Stimulated activated CD8-positive, alpha-beta memory T cell treated with anti-CD3 and anti-CD28 coated beads, Interleukin-7, amount 100 ng/mL, for 24 hours (primary cell): ENCODE data around the gene WNT9A.

Experiments
- DNase-seq: peaks from one replicate; pipeline ENCODE4 v3.0.0-alpha.2; 2020; ENCODE audit warnings: low read depth

WNT9A gene

GRCh38 chr1:227954163-227954850 is 6.6 kb upstream of the WNT9A start:
- DNase-seq, result no peak

- DNase-seq, result no peak
Observed at GRCh38 chr1:227953022-227953412, 5.3 kb upstream of the WNT9A start.

GRCh38 chr1:227952374-227953021 is 4.8 kb upstream of the WNT9A start:
- DNase-seq, result no peak

GRCh38 chr1:227951624-227952373 is 4.1 kb upstream of the WNT9A start:
- DNase-seq, result no peak

- DNase-seq, result no peak
Observed at GRCh38 chr1:227950735-227951346, 3.1 kb upstream of the WNT9A start.

GRCh38 chr1:227949954-227950734 is 2.4 kb upstream of the WNT9A start:
- no peak for DNase-seq

- DNase-seq, result no peak
Observed at GRCh38 chr1:227949341-227949921, 1.7 kb upstream of the WNT9A start.

GRCh38 chr1:227948493-227949260 is 945 bp upstream of the WNT9A start:
- no peak for DNase-seq

GRCh38 chr1:227947386-227947675 is 401 bp downstream of the WNT9A start:
- DNase-seq, result no peak

- DNase-seq, result no peak
Observed at GRCh38 chr1:227946624-227947385, 927 bp downstream of the WNT9A start.

- DNase-seq, result no peak
Observed at GRCh38 chr1:227945891-227946623, 1.7 kb downstream of the WNT9A start.

GRCh38 chr1:227944931-227945890 is 2.5 kb downstream of the WNT9A start:
- no peak for DNase-seq

GRCh38 chr1:227944090-227944930 is 3.4 kb downstream of the WNT9A start:
- no peak for DNase-seq

- no peak for DNase-seq
Observed at GRCh38 chr1:227943381-227944089, 4.2 kb downstream of the WNT9A start.

GRCh38 chr1:227942716-227943261 is 4.9 kb downstream of the WNT9A start:
- no peak for DNase-seq

GRCh38 chr1:227942021-227942715 is 5.6 kb downstream of the WNT9A start:
- no peak for DNase-seq
